IMR-90 (cell line): Measurements from ENCODE around the gene ST3GAL5.

Experiments
- CHD1 ChIP-seq: IDR thresholded peaks from 2 replicates; pipeline ENCODE4 v1.6.1; 2012; ENCODE audit warnings: low read depth, low read length, improper control_type of control experiment
- CTCF ChIP-seq: conservative IDR thresholded peaks from 2 replicates; pipeline ENCODE4 v1.5.1; 2012; ENCODE audit warnings: mild to moderate bottlenecking, low read depth, low read length, improper control_type of control experiment
- MAZ ChIP-seq: IDR thresholded peaks from 2 replicates; pipeline ENCODE4 v1.6.1; 2012; ENCODE audit warnings: low read depth, mild to moderate bottlenecking, low read length, improper control_type of control experiment, moderate library complexity, borderline replicate concordance
- MXI1 ChIP-seq: IDR thresholded peaks from 2 replicates; pipeline ENCODE4 v1.6.1; 2012; ENCODE audit warnings: low read depth, mild to moderate bottlenecking, low read length, moderate library complexity, borderline replicate concordance
- NFE2L2 ChIP-seq: fragments of 150-350 bp; IDR thresholded peaks from 2 replicates; pipeline ENCODE4 v1.6.1; 2016; ENCODE audit warnings: low read depth, mild to moderate bottlenecking, low read length
- POLR2A ChIP-seq: IDR thresholded peaks from 2 replicates; pipeline ENCODE4 v1.6.1; 2012; ENCODE audit warnings: mild to moderate bottlenecking, low read depth, low read length
- RAD21 ChIP-seq: IDR thresholded peaks from 2 replicates; pipeline ENCODE4 v1.6.1; 2012; ENCODE audit warnings: low read length, improper control_type of control experiment
- SMC3 ChIP-seq: fragments of 150-350 bp; IDR thresholded peaks from 2 replicates; pipeline ENCODE4 v1.6.1; 2016; ENCODE audit warnings: low read depth, mild to moderate bottlenecking, antibody characterized with exemption, low read length, moderate library complexity
- USF2 ChIP-seq: fragments of 150-350 bp; IDR thresholded peaks from 2 replicates; pipeline ENCODE4 v1.6.1; 2017; ENCODE audit warnings: mild to moderate bottlenecking, antibody characterized with exemption, low read length, low read depth

- TF ChIP-seq CTCF (no peak), USF2 (no peak), POLR2A (no peak), MXI1 (no peak), MAZ (no peak), CHD1 (no peak), SMC3 (no peak), RAD21 (no peak), NFE2L2 (no peak)
These were observed 95.9 kb downstream of the ST3GAL5 start for GRCh38 chr2:85792783-85793441.
